GM20000 (cell line): ENCODE data around the gene CACNA1B.

ENCODE experiments used
- DNase-seq: peaks from one replicate; pipeline ENCODE4 v3.0.0; 2012; ENCODE audit warnings: low spot score
- CTCF ChIP-seq: IDR thresholded peaks from 2 replicates; pipeline ENCODE4 v1.5.1; 2012; ENCODE audit warnings: mild to moderate bottlenecking, control low read depth; ENCODE audit errors: extremely low read depth, missing control alignments

Gene CACNA1B

GRCh38 chr9:138060881-138061280 lies 183.3 kb downstream of the CACNA1B start:
- TF ChIP-seq CTCF, result no peak
- no peak for DNase-seq

- TF ChIP-seq CTCF, result no peak
- no peak for DNase-seq
Measured at GRCh38 chr9:138061631-138062030, 184.0 kb downstream of the CACNA1B start.

GRCh38 chr9:138062196-138062595 lies 184.6 kb downstream of the CACNA1B start:
- no peak for DNase-seq
- TF ChIP-seq CTCF, result no peak

- DNase-seq, result no peak
- TF ChIP-seq CTCF, result no peak
Measured at GRCh38 chr9:138063033-138063432, 185.5 kb downstream of the CACNA1B start.

GRCh38 chr9:138063785-138064184 lies 186.2 kb downstream of the CACNA1B start:
- TF ChIP-seq CTCF, result no peak
- no peak for DNase-seq

- TF ChIP-seq CTCF, result no peak
- DNase-seq, result no peak
Measured at GRCh38 chr9:138064547-138064946, 187.0 kb downstream of the CACNA1B start.

GRCh38 chr9:138065287-138065686 lies 187.7 kb downstream of the CACNA1B start:
- DNase-seq, result no peak
- no peak for TF ChIP-seq CTCF
